Measurements from ENCODE around the gene NLRX1.

- TF ChIP-seq FOXP2 (optimal IDR thresholded peaks at IDR 0.05; ENCODE audit: borderline replicate concordance, extremely low read depth, extremely low read length, insufficient read depth): no peak
- no peak for TF ChIP-seq POLR2AphosphoS5 (IDR thresholded peaks at IDR 0.05; ENCODE audit: low read depth, low read length)
- TF ChIP-seq REST (IDR thresholded peaks at IDR 0.05; ENCODE audit: insufficient read depth in 1 of 2, low read depth in 2 of 2, low read length in 2 of 2): no peak
- no peak for TF ChIP-seq TAF1 (IDR thresholded peaks at IDR 0.05; ENCODE audit: borderline replicate concordance, insufficient read depth, low read length)
- no peak for TF ChIP-seq SIN3A (IDR thresholded peaks at IDR 0.05; ENCODE audit: borderline replicate concordance, insufficient read depth, low read length)
Measured at GRCh38 chr11:119161871-119162270, 6.7 kb upstream of the NLRX1 start.
